VCaP (cell line): ENCODE measurements around the gene TGM5.

Source experiments
- H3K27ac ChIP-seq: fragments of 450-650 bp; 2 replicates; pipeline ENCODE4 v1.5.1; 2017
- CTCF ChIP-seq: fragments of 450-650 bp; conservative IDR thresholded peaks from 2 replicates; pipeline ENCODE4 v1.5.1; 2017; ENCODE audit warnings: mild to moderate bottlenecking, moderate library complexity

The TGM5 gene

GRCh38 chr15:43251185-43251870 is 15.4 kb downstream of the TGM5 start:
- H3K27ac ChIP-seq, result no peak overlapping the region
- TF ChIP-seq CTCF, result no peak

- H3K27ac ChIP-seq, result no peak overlapping the region
- no peak for TF ChIP-seq CTCF
These were observed 15.9 kb downstream of the TGM5 start for GRCh38 chr15:43250785-43251184.

- no peak for TF ChIP-seq CTCF
- H3K27ac ChIP-seq, result no peak overlapping the region
These were observed 17.0 kb downstream of the TGM5 start for GRCh38 chr15:43249699-43250203.

- TF ChIP-seq CTCF, result no peak
- no peak overlapping the region for H3K27ac ChIP-seq
These were observed 17.5 kb downstream of the TGM5 start for GRCh38 chr15:43249236-43249635.

- no peak overlapping the region for H3K27ac ChIP-seq
- TF ChIP-seq CTCF, result no peak
These were observed 20.4 kb downstream of the TGM5 start for GRCh38 chr15:43246261-43246774.

GRCh38 chr15:43244092-43244491 is 22.6 kb downstream of the TGM5 start:
- H3K27ac ChIP-seq, result no peak overlapping the region
- no peak for TF ChIP-seq CTCF

- no peak overlapping the region for H3K27ac ChIP-seq
These were observed 23.6 kb downstream of the TGM5 start for GRCh38 chr15:43243020-43243645.

More at GRCh38 chr15:43243020-43243645, 23.6 kb downstream of the TGM5 start:
- no peak for TF ChIP-seq CTCF
